SK-N-MC (cell line): ENCODE results near the gene MED13L.

Experiments
- EZH2 ChIP-seq: fragments of 200-600 bp; sonication (generic); IDR thresholded peaks from one replicate; pipeline ENCODE4 v1.6.1; 2017; ENCODE audit warnings: antibody characterized with exemption
- FOXP2 ChIP-seq: optimal IDR thresholded peaks from 2 replicates; pipeline ENCODE3; 2011; ENCODE audit warnings: mild to moderate bottlenecking, moderate library complexity; ENCODE audit not compliant: insufficient read depth; ENCODE audit errors: extremely low read length, control extremely low read depth
- POLR2AphosphoS5 ChIP-seq: IDR thresholded peaks from 2 replicates; pipeline ENCODE4 v1.6.1; 2012; ENCODE audit warnings: mild to moderate bottlenecking, low read depth, low read length, borderline replicate concordance

DNA sequence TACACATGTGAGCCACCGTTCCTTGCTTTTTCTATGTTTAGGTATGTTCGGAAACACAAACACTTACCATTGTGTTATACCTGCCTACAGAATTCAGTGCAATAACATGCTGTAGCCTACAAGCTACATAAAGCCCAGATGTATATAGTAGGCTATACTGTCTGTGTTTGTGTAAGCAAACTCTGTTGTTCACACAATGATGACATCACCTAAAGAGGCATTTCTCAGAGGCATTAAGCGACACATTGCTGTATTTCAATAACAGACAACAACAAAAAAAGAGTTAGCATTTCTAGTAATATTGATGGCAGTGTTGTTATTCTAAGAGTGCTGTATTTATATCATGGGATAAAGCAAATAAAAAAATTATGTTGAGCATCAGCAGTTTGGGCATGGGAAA is 70.2 kb downstream of the MED13L start:
- TF ChIP-seq EZH2 (no peak), POLR2AphosphoS5 (no peak), FOXP2 (no peak)
